HG03354 (cell line): ENCODE results near the gene KRT71.

Experiments used
- ATAC-seq: cut with Tn5 transposase; IDR thresholded peaks from one replicate; pipeline ENCODE4 v1.9.1; 2021; ENCODE audit warnings: mild to moderate bottlenecking; ENCODE audit not compliant: unreplicated experiment, poor library complexity, severe bottlenecking

Gene KRT71

GRCh38 chr12:52524898-52525591, 27.9 kb downstream of the KRT71 start:
- no peak for ATAC-seq

GRCh38 chr12:52524241-52524897, 28.6 kb downstream of the KRT71 start:
- ATAC-seq, result no peak

- no peak for ATAC-seq
These were observed 29.1 kb downstream of the KRT71 start for GRCh38 chr12:52523824-52524223.

- ATAC-seq, result no peak
These were observed 30.5 kb downstream of the KRT71 start for GRCh38 chr12:52522346-52523011.

- no peak for ATAC-seq
These were observed 31.2 kb downstream of the KRT71 start for GRCh38 chr12:52521568-52522266.

- no peak for ATAC-seq
These were observed 31.8 kb downstream of the KRT71 start for GRCh38 chr12:52521175-52521567.

- no peak for ATAC-seq
These were observed 32.9 kb downstream of the KRT71 start, which contains the start of gene KRT5 for GRCh38 chr12:52519826-52520662. Gene KRT5 (minus strand): TSS chr12:52520394. CDS start chr12:52520296, 98 bp downstream.

GRCh38 chr12:52519387-52519703, 33.6 kb downstream of the KRT71 start:
- no peak for ATAC-seq

GRCh38 chr12:52518574-52519386, 34.2 kb downstream of the KRT71 start:
- ATAC-seq, result no peak

GRCh38 chr12:52517888-52518287, 35.1 kb downstream of the KRT71 start:
- no peak for ATAC-seq

- no peak for ATAC-seq
These were observed 35.7 kb downstream of the KRT71 start for GRCh38 chr12:52517005-52517835.

GRCh38 chr12:52515927-52516831, 36.8 kb downstream of the KRT71 start:
- ATAC-seq, result no peak

GRCh38 chr12:52515319-52515646, 37.7 kb downstream of the KRT71 start:
- no peak for ATAC-seq

- no peak for ATAC-seq
These were observed 38.2 kb downstream of the KRT71 start for GRCh38 chr12:52514471-52515318.

GRCh38 chr12:52513736-52514135, 39.2 kb downstream of the KRT71 start:
- no peak for ATAC-seq

- no peak for ATAC-seq
These were observed 44.7 kb downstream of the KRT71 start for GRCh38 chr12:52508211-52508610.
